ENCODE data around the gene RNF213.

The RNF213 gene

DNA sequence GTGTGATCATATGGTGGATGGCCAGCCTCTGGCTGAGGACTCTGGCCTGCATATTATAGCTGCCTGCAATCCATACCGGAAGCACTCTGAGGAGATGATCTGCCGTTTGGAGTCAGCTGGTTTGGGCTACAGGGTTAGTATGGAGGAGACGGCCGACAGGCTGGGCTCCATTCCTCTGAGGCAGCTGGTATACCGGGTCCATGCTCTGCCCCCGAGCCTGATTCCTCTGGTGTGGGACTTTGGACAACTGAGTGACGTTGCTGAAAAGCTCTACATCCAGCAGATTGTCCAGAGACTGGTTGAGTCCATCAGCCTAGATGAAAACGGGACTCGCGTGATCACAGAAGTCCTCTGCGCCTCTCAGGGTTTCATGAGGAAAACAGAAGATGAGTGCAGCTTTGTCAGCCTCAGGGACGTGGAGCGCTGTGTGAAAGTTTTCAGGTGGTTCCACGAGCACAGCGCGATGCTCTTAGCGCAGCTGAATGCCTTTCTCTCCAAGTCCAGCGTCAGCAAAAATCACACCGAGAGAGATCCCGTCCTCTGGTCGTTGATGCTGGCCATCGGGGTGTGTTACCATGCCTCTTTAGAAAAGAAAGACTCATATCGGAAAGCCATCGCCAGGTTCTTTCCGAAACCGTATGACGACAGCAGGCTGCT lies 85.3 kb downstream of the RNF213 start:
- H3K9me3 ChIP-seq (ENCODE audit: low read length) = no peaks in the 10 kb centered on the region
- no peak overlapping the region for H3K27ac ChIP-seq (ENCODE audit: low read depth, low read length, poor library complexity, severe bottlenecking)
- H3K9me2 ChIP-seq (ENCODE audit: low read depth, low read length) = no peaks in the 10 kb centered on the region
- H3K79me2 ChIP-seq (ENCODE audit: insufficient read depth, low read length) = no peaks in the 10 kb centered on the region
- H3K4me1 ChIP-seq (ENCODE audit: insufficient read depth, low read length, severe bottlenecking) = no peaks in the 10 kb centered on the region
- no peak overlapping the region for H3K4me3 ChIP-seq (ENCODE audit: low read depth, low read length, poor library complexity, severe bottlenecking)
- H3K9ac ChIP-seq (ENCODE audit: low read length) = no peak overlapping the region
- H3K36me3 ChIP-seq (ENCODE audit: insufficient read depth, low read length) = peaks cover 44% of the 10 kb centered on the region
- no peak for TF ChIP-seq EZH2 (IDR thresholded peaks at IDR 0.05; ENCODE audit: borderline replicate concordance, low read length)
- H3K27me3 ChIP-seq (ENCODE audit: insufficient read depth, low read length) = no peaks in the 10 kb centered on the region
- H4K20me1 ChIP-seq (ENCODE audit: insufficient read depth, low read length) = no peaks in the 10 kb centered on the region
- no peaks in the 10 kb centered on the region for H3F3A ChIP-seq (ENCODE audit: insufficient read depth, low read length)
- H3K4me2 ChIP-seq (ENCODE audit: low read length) = no peak overlapping the region
- no peak overlapping the region for H2AFZ ChIP-seq (ENCODE audit: low read length)

GRCh38 chr17:80346498-80347275 lies 86.0 kb downstream of the RNF213 start:
- peaks cover 44% of the 10 kb centered on the region for H3K36me3 ChIP-seq (ENCODE audit: insufficient read depth, low read length)
- no peaks in the 10 kb centered on the region for H4K20me1 ChIP-seq (ENCODE audit: insufficient read depth, low read length)
- H3K9ac ChIP-seq (ENCODE audit: low read length) = no peak overlapping the region

GRCh38 chr17:80347536-80347935 lies 86.9 kb downstream of the RNF213 start:
- H3K36me3 ChIP-seq (ENCODE audit: insufficient read depth, low read length) = peaks cover 44% of the 10 kb centered on the region

More at GRCh38 chr17:80346498-80347275, 86.0 kb downstream of the RNF213 start:
- Histone ChIP-seq H3K79me2 (ENCODE audit: insufficient read depth, low read length) (no peaks in the 10 kb centered on the region), H2AFZ (ENCODE audit: low read length) (no peak overlapping the region), H3K4me2 (ENCODE audit: low read length) (no peak overlapping the region), H3K4me3 (ENCODE audit: low read depth, low read length, poor library complexity, severe bottlenecking) (no peak overlapping the region), H3K9me2 (ENCODE audit: low read depth, low read length) (no peaks in the 10 kb centered on the region), H3K27ac (ENCODE audit: low read depth, low read length, poor library complexity, severe bottlenecking) (no peak overlapping the region), H3F3A (ENCODE audit: insufficient read depth, low read length) (no peaks in the 10 kb centered on the region), H3K4me1 (ENCODE audit: insufficient read depth, low read length, severe bottlenecking) (no peaks in the 10 kb centered on the region), H3K9me3 (ENCODE audit: low read length) (no peaks in the 10 kb centered on the region), H3K27me3 (ENCODE audit: insufficient read depth, low read length) (no peaks in the 10 kb centered on the region)
- TF ChIP-seq EZH2 (IDR thresholded peaks at IDR 0.05; ENCODE audit: borderline replicate concordance, low read length) = no peak
- TF ChIP-seq, protein P1, sequence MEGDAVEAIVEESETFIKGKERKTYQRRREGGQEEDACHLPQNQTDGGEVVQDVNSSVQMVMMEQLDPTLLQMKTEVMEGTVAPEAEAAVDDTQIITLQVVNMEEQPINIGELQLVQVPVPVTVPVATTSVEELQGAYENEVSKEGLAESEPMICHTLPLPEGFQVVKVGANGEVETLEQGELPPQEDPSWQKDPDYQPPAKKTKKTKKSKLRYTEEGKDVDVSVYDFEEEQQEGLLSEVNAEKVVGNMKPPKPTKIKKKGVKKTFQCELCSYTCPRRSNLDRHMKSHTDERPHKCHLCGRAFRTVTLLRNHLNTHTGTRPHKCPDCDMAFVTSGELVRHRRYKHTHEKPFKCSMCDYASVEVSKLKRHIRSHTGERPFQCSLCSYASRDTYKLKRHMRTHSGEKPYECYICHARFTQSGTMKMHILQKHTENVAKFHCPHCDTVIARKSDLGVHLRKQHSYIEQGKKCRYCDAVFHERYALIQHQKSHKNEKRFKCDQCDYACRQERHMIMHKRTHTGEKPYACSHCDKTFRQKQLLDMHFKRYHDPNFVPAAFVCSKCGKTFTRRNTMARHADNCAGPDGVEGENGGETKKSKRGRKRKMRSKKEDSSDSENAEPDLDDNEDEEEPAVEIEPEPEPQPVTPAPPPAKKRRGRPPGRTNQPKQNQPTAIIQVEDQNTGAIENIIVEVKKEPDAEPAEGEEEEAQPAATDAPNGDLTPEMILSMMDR (IDR thresholded peaks at IDR 0.05; ENCODE audit: low read length) = no peak

More at GRCh38 chr17:80347536-80347935, 86.9 kb downstream of the RNF213 start:
- Histone ChIP-seq H3F3A (ENCODE audit: insufficient read depth, low read length) (no peaks in the 10 kb centered on the region), H3K4me2 (ENCODE audit: low read length) (no peak overlapping the region), H2AFZ (ENCODE audit: low read length) (no peak overlapping the region), H3K79me2 (ENCODE audit: insufficient read depth, low read length) (no peaks in the 10 kb centered on the region), H4K20me1 (ENCODE audit: insufficient read depth, low read length) (no peaks in the 10 kb centered on the region), H3K27ac (ENCODE audit: low read depth, low read length, poor library complexity, severe bottlenecking) (no peak overlapping the region), H3K4me1 (ENCODE audit: insufficient read depth, low read length, severe bottlenecking) (no peaks in the 10 kb centered on the region), H3K9me2 (ENCODE audit: low read depth, low read length) (no peaks in the 10 kb centered on the region), H3K27me3 (ENCODE audit: insufficient read depth, low read length) (no peaks in the 10 kb centered on the region), H3K9me3 (ENCODE audit: low read length) (no peaks in the 10 kb centered on the region), H3K4me3 (ENCODE audit: low read depth, low read length, poor library complexity, severe bottlenecking) (no peak overlapping the region), H3K9ac (ENCODE audit: low read length) (no peak overlapping the region)
- TF ChIP-seq EZH2 (IDR thresholded peaks at IDR 0.05; ENCODE audit: borderline replicate concordance, low read length) = no peak
- TF ChIP-seq, protein P1 (IDR thresholded peaks at IDR 0.05; ENCODE audit: low read length) = no peak
